PC-9 (cell line): Measurements from ENCODE around the gene GAK. TPM values are rescaled to one million over a fixed set of nuclear protein-coding genes. Genes with fewer than 3 reads are reported as not detected.

Experiments
- BruUV-seq: library from RNA; stranded (reverse); fragments of 400-500 nt; replicated peaks from 2 replicates; lab custom pipeline; 2021; lab: Mats Ljungman, UMichigan
- CTCF ChIA-PET: fragments of 300-600 bp; sonication (Branson Sonifier 250); formaldehyde crosslinking; loops from one replicate; lab custom pipeline; 2022; ENCODE audit warnings: antibody characterized with exemption; lab: Charles Lee
- POLR2A ChIA-PET: fragments of 300-600 bp; sonication (Branson Sonifier 250); formaldehyde crosslinking; loops from one replicate; lab custom pipeline; 2022; ENCODE audit warnings: antibody characterized with exemption; ENCODE audit not compliant: unreplicated experiment; lab: Charles Lee
- DNase-seq, 2 experiments: peaks; one replicate each; pipeline versions ENCODE4 v3.0.0 to v3.0.0-alpha.2; 2015 to 2022; ENCODE audit warnings: mixed read lengths in 1 of 2
- H2AFZ ChIP-seq: fragments of 200-600 bp; sonication (generic); 2 replicates; pipeline ENCODE4 v1.8.1; 2017; ENCODE audit warnings: antibody characterized with exemption
- H3F3A ChIP-seq: fragments of 200-600 bp; sonication (generic); 2 replicates; pipeline ENCODE4 v1.8.1; 2017; ENCODE audit warnings: antibody characterized with exemption, mild to moderate bottlenecking, low read depth; ENCODE audit not compliant: insufficient read depth
- H3K27ac ChIP-seq: fragments of 200-600 bp; sonication (generic); 2 replicates; pipeline ENCODE4 v1.6.1; 2016; ENCODE audit warnings: mixed run types
- H3K27me3 ChIP-seq: fragments of 200-600 bp; sonication (generic); 2 replicates; pipeline ENCODE4 v1.6.1; 2016; ENCODE audit warnings: low read depth, mixed run types; ENCODE audit not compliant: insufficient read depth
- H3K36me3 ChIP-seq: fragments of 200-600 bp; sonication (generic); 2 replicates; pipeline ENCODE4 v1.6.1; 2016; ENCODE audit warnings: low read depth, mixed run types
- H3K4me1 ChIP-seq: fragments of 200-600 bp; sonication (generic); replicated peaks from 2 replicates; pipeline ENCODE4 v1.6.1; 2016; ENCODE audit warnings: mixed run types; ENCODE audit not compliant: insufficient read depth
- H3K4me2 ChIP-seq: fragments of 200-600 bp; sonication (generic); 2 replicates; pipeline ENCODE4 v1.6.1; 2017; ENCODE audit warnings: mixed run types
- H3K4me3 ChIP-seq: fragments of 200-600 bp; sonication (generic); 2 replicates; pipeline ENCODE4 v1.6.1; 2016; ENCODE audit warnings: mixed run types
- H3K79me2 ChIP-seq: fragments of 200-600 bp; sonication (generic); 2 replicates; pipeline ENCODE4 v1.6.1; 2017; ENCODE audit warnings: low read depth, mixed run types
- H3K9me2 ChIP-seq: fragments of 200-600 bp; sonication (generic); 2 replicates; pipeline ENCODE4 v1.8.1; 2017; ENCODE audit warnings: mild to moderate bottlenecking; ENCODE audit not compliant: insufficient read depth
- H3K9me3 ChIP-seq: fragments of 200-600 bp; sonication (generic); 2 replicates; pipeline ENCODE4 v1.8.1; 2016; ENCODE audit warnings: low read depth; ENCODE audit not compliant: insufficient read depth
- H4K20me1 ChIP-seq: fragments of 200-600 bp; sonication (generic); 2 replicates; pipeline ENCODE4 v1.8.1; 2017; ENCODE audit not compliant: insufficient read depth
- EZH2 ChIP-seq: fragments of 200-600 bp; sonication (generic); IDR thresholded peaks from 2 replicates; pipeline ENCODE4 v1.8.0; 2017; ENCODE audit warnings: antibody characterized with exemption, low read depth
- intact Hi-C: fragments of 100-400 bp; cut with micrococcal nuclease; formaldehyde crosslinking; loops from one replicate; pipeline ENCODE4 v1.10.0; 2022; ENCODE audit not compliant: unreplicated experiment
- total RNA-seq: library from RNA; stranded (reverse); gene quantifications from 2 replicates; pipeline ENCODE4 v1.2.3, GENCODE V29; 2021
- TF ChIP-seq, protein P1 (sequence below): fragments of 200-600 bp; sonication (generic); conservative IDR thresholded peaks from 2 replicates; pipeline ENCODE4 v1.6.1; 2017; ENCODE audit warnings: mixed run types, antibody characterized with exemption, mild to moderate bottlenecking, moderate library complexity

GAK gene
- total RNA-seq, 1 experiment from 2014 or later: 114 TPM

DNA sequence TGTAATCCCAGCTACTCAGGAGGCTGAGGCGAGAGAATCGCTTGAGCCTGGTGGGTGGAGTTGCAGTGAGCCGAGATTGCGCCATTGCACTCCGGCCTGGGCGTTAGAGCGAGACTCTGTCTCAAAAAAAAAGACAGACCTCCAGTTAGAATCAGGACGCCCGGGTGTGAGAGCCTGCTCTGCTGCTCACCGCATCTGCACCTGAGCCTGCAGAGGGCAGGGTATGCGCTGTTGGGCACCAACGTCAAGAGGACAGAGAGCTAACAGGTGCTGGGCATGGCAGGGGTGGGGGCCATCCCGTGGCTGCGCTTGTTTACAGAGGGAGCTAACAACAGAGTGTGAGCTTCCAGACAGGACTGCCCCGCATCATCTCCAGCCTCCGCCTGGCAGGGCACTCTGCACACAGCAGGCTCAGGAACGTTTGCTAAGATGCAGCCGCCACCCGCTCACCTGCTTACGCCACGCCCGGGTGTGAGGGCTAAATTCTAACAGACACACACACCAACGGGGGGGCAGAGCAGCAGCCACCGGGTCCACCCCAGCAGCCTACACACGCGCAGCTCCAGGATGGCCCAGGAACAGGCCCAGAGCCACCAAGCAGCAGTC is 56.2 kb downstream of the GAK start:
- Histone ChIP-seq H3F3A (no peaks in the 10 kb centered on the region), H3K27ac (no peak overlapping the region), H4K20me1 (no peaks in the 10 kb centered on the region), H3K4me3 (no peak overlapping the region), H3K4me1 (no peaks in the 10 kb centered on the region), H3K79me2 (no peaks in the 10 kb centered on the region), H3K4me2 (no peak overlapping the region), H3K9me3 (no peaks in the 10 kb centered on the region), H3K9me2 (no peaks in the 10 kb centered on the region), H3K27me3 (no peaks in the 10 kb centered on the region), H2AFZ (no peak overlapping the region), H3K36me3 (no peaks in the 10 kb centered on the region)
- ChIA-PET POLR2A (no interaction called here), CTCF (no interaction called here)
- no peak for DNase-seq
- intact Hi-C loops: no loop called here
- no TSS peak for BruUV-seq
- TF ChIP-seq EZH2: no peak
- TF ChIP-seq, protein P1, sequence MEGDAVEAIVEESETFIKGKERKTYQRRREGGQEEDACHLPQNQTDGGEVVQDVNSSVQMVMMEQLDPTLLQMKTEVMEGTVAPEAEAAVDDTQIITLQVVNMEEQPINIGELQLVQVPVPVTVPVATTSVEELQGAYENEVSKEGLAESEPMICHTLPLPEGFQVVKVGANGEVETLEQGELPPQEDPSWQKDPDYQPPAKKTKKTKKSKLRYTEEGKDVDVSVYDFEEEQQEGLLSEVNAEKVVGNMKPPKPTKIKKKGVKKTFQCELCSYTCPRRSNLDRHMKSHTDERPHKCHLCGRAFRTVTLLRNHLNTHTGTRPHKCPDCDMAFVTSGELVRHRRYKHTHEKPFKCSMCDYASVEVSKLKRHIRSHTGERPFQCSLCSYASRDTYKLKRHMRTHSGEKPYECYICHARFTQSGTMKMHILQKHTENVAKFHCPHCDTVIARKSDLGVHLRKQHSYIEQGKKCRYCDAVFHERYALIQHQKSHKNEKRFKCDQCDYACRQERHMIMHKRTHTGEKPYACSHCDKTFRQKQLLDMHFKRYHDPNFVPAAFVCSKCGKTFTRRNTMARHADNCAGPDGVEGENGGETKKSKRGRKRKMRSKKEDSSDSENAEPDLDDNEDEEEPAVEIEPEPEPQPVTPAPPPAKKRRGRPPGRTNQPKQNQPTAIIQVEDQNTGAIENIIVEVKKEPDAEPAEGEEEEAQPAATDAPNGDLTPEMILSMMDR: no peak

DNA sequence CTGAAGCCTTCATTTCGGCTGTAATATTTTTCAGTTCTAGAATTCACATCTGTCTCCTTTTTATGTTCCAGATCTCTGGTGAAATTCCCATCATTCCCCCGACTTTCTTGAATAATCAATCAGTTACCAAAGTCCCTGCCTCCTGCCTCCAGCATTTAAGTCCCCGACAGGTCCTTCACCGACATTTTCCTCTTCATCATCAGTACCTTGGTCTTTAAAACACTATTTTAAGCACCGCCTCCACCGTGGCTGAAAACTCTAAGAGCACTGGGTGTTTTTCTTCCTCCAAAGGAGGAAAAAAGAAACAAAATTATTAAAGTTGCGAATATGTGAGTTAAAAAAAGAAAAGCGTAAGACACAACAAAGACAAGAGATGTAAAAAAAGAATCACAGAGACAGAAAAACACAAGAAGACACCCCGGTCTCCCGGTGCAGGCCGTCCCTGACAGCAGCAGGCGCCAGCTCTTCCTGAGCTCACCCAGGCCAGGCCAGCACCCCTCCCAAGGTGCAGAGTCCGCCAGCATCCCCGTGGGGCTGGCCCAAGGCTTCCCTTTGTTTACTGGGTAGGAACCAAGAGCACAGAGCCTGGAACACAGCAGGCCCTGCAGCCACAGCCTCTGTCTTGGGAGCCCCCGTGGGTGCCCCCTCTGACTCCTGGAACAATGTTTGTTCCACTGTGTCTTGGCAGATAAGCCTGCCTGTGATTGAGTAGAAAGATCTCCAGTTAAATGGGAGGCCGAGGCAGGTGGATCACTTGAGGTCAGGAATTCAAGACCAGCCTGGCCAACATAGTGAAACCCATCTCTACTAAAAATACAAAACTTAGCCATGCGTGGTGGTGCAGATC is 56.9 kb downstream of the GAK start:
- Histone ChIP-seq H3K27ac (no peak overlapping the region), H3F3A (peaks cover 5% of the 10 kb centered on the region; the same call in 1 of the 2 replicates), H3K79me2 (no peaks in the 10 kb centered on the region), H2AFZ (no peak overlapping the region), H3K9me2 (no peaks in the 10 kb centered on the region), H3K4me2 (no peak overlapping the region), H3K4me3 (no peak overlapping the region), H3K36me3 (no peaks in the 10 kb centered on the region), H3K9me3 (no peaks in the 10 kb centered on the region), H3K27me3 (no peaks in the 10 kb centered on the region), H3K4me1 (no peaks in the 10 kb centered on the region), H4K20me1 (no peaks in the 10 kb centered on the region)
- no TSS peak for BruUV-seq
- ChIA-PET CTCF (no interaction called here), POLR2A (no interaction called here)
- no peak for DNase-seq
- TF ChIP-seq, protein P1: no peak
- TF ChIP-seq EZH2: no peak
- intact Hi-C loops: no loop called here

DNA sequence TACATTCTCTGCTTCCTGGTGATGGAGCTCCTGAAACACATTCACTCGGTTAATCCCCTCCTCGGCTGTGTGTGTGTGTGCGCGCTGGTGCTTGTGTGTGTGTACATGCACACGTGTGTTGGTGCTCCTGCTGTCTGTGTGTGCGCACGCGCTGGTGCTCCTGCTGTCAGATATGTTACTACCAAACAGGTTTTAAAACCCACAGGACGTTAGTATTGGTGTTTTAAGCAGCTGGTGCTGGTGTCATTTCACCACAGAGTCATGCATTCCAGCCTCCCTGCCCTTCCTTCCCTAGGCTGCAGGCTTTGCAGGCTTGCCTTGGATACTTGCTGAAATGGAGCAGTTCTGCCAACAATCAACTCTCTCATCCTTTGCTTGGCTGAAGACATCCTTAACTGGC is 58.1 kb downstream of the GAK start:
- no peak for DNase-seq
- H3K9me3 ChIP-seq: no peaks in the 10 kb centered on the region
- POLR2A ChIA-PET: no interaction called here
- H3K27me3 ChIP-seq: no peaks in the 10 kb centered on the region
- BruUV-seq: no TSS peak
- no peak for TF ChIP-seq EZH2
- TF ChIP-seq, protein P1: no peak
- H3K27ac ChIP-seq: no peak overlapping the region
- H3K9me2 ChIP-seq: no peaks in the 10 kb centered on the region
- no peak overlapping the region for H3K4me2 ChIP-seq
- intact Hi-C loops: no loop called here
- CTCF ChIA-PET: no interaction called here
- H2AFZ ChIP-seq: no peak overlapping the region
- H3K4me3 ChIP-seq: no peak overlapping the region
- H3K79me2 ChIP-seq: no peaks in the 10 kb centered on the region
- peaks cover 12% of the 10 kb centered on the region; the same call in 1 of the 2 replicates for H3F3A ChIP-seq
- H3K4me1 ChIP-seq: no peaks in the 10 kb centered on the region
- H3K36me3 ChIP-seq: no peaks in the 10 kb centered on the region; the same call in 1 of the 2 replicates
- no peaks in the 10 kb centered on the region for H4K20me1 ChIP-seq
